Measurements from ENCODE around the gene OR2J2. TPM values are rescaled to one million over a fixed set of nuclear protein-coding genes. Genes with fewer than 3 reads are reported as not detected.

OR2J2 gene
- polyA plus RNA-seq, 1 donor from 2014 or later: not detected

DNA sequence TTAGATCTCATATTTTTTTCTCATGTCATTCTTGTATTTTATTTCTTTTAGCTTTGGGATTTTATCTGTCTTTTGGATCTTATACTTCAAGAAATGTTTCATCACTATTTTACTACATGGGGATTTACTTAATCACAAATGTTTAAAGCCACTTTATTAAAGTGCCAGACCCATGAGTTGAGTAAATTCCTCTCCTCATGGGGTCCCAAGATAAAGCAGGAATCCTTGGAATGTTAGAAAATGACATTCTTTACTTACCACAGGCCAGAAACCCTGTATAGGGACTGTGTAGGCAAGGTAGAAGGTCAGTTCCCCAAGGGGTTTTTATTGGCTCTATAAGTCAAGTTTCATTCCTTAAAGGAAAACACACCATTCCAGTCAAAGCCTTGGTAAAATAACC is 28.4 kb upstream of the OR2J2 start:
- no peaks in the 10 kb centered on the region for H4K20me1 ChIP-seq (ENCODE audit: insufficient read depth)
- no peak overlapping the region for H2AFZ ChIP-seq (ENCODE audit: low read depth, low read length)
- H3K9ac ChIP-seq (ENCODE audit: low read length): no peak overlapping the region
- no peak for TF ChIP-seq EP300 (conservative IDR thresholded peaks at IDR 0.05; ENCODE audit: poor library complexity, severe bottlenecking)
- TF ChIP-seq MXI1 (conservative IDR thresholded peaks at IDR 0.05; ENCODE audit: poor library complexity, severe bottlenecking): no peak
- no peak for TF ChIP-seq REST (IDR thresholded peaks at IDR 0.05; ENCODE audit: borderline replicate concordance)
- TF ChIP-seq SMC3 (conservative IDR thresholded peaks at IDR 0.05; ENCODE audit: poor library complexity): no peak
- no peak for TF ChIP-seq POLR2AphosphoS5 (IDR thresholded peaks at IDR 0.05)
- TF ChIP-seq RAD21 (conservative IDR thresholded peaks at IDR 0.05): no peak
- TF ChIP-seq CTCF (IDR thresholded peaks at IDR 0.05; ENCODE audit: poor library complexity, severe bottlenecking): no peak
- H3K9me3 ChIP-seq (ENCODE audit: low read length): peaks cover 7% of the 10 kb centered on the region
- no peaks in the 10 kb centered on the region for H3K79me2 ChIP-seq (replicated peaks; ENCODE audit: insufficient read depth, low read length)
- H3K36me3 ChIP-seq (ENCODE audit: insufficient read depth, low read length): no peaks in the 10 kb centered on the region
- no peak overlapping the region for H3K4me2 ChIP-seq (ENCODE audit: low read length)
- H3K9me2 ChIP-seq (ENCODE audit: insufficient read depth, low read length): no peaks in the 10 kb centered on the region
- no peak overlapping the region for H3K4me3 ChIP-seq (ENCODE audit: low read length)
- no peaks in the 10 kb centered on the region for H3K27me3 ChIP-seq (ENCODE audit: insufficient read depth, low read depth, low read length)
- no peak overlapping the region for H3K27ac ChIP-seq (ENCODE audit: low read length)
- H3F3A ChIP-seq (ENCODE audit: insufficient read depth, low read length, poor library complexity, severe bottlenecking): no peaks in the 10 kb centered on the region

GRCh38 chr6:29146179-29146578 is 24.5 kb upstream of the OR2J2 start:
- no peaks in the 10 kb centered on the region for H3K9me2 ChIP-seq (ENCODE audit: insufficient read depth, low read length)
- H3K36me3 ChIP-seq (ENCODE audit: insufficient read depth, low read length): no peaks in the 10 kb centered on the region
- H3K9me3 ChIP-seq (ENCODE audit: low read length): peaks cover 7% of the 10 kb centered on the region
- no peak overlapping the region for H3K9ac ChIP-seq (ENCODE audit: low read length)
- no peak for TF ChIP-seq TAF1 (IDR thresholded peaks at IDR 0.05; ENCODE audit: low read depth)
- no peak for TF ChIP-seq REST (IDR thresholded peaks at IDR 0.05; ENCODE audit: borderline replicate concordance)
- no peak for TF ChIP-seq MXI1 (conservative IDR thresholded peaks at IDR 0.05; ENCODE audit: poor library complexity, severe bottlenecking)
- TF ChIP-seq CTCF (IDR thresholded peaks at IDR 0.05; ENCODE audit: poor library complexity, severe bottlenecking): no peak
- no peak for TF ChIP-seq POLR2AphosphoS5 (IDR thresholded peaks at IDR 0.05)
- TF ChIP-seq RAD21 (conservative IDR thresholded peaks at IDR 0.05): no peak
- H3F3A ChIP-seq (ENCODE audit: insufficient read depth, low read length, poor library complexity, severe bottlenecking): no peaks in the 10 kb centered on the region
- H3K27me3 ChIP-seq (ENCODE audit: insufficient read depth, low read depth, low read length): no peaks in the 10 kb centered on the region
- no peaks in the 10 kb centered on the region for H3K79me2 ChIP-seq (replicated peaks; ENCODE audit: insufficient read depth, low read length)
- H3K27ac ChIP-seq (ENCODE audit: low read length): no peak overlapping the region
- H4K20me1 ChIP-seq (ENCODE audit: insufficient read depth): no peaks in the 10 kb centered on the region
- H3K4me3 ChIP-seq (ENCODE audit: low read length): no peak overlapping the region
- no peak overlapping the region for H3K4me2 ChIP-seq (ENCODE audit: low read length)
- H2AFZ ChIP-seq (ENCODE audit: low read depth, low read length): no peak overlapping the region

Measured in neural cell (in vitro differentiated cells).